Left colon (tissue), 2 donors: ENCODE measurements around the gene ACSL4. TPM values are rescaled to one million over a fixed set of nuclear protein-coding genes. Genes with fewer than 3 reads are reported as not detected.

Source experiments
- ATAC-seq: fragments of 200-7000 bp; cut with Tn5 transposase; one replicate; pipeline ENCODE4 v1.9.1; 2020; ENCODE audit warnings: mild to moderate bottlenecking, moderate library complexity
- DNase-seq, 2 donors: peaks; one replicate each; pipeline ENCODE4 v3.0.0-alpha.2; 2020
- intact Hi-C, 2 donors: fragments of 100-400 bp; cut with DNase I in 1 of 2; cut with micrococcal nuclease in 1 of 2; formaldehyde crosslinking; loops; one replicate each; pipeline versions ENCODE4 v1.11.2 to v1.14.0; 2022; cut with DNase I, micrococcal nuclease
- total RNA-seq, 2 donors: library from RNA; stranded (reverse); fragmentation: NEBNext Ultra II Directional; extraction: Animal tissue kit (Norgen Biotek cat#: 25700); gene quantifications; one replicate each; pipeline ENCODE4 v1.2.1, GENCODE V29; 2021
- donor health status: DM: no; HTN: no; CAD: no.
- donor health status: DM: yes; HTN: yes; CAD: no.

The ACSL4 gene
- total RNA-seq, 2 donors from 2014 or later, result 11.7 to 17.5 TPM

- intact Hi-C loops, result no loop called here
- DNase-seq (no peak), ATAC-seq (no peak)
Measured at GRCh38 chrX:109632906-109633504, 100.1 kb downstream of the ACSL4 start.

- DNase-seq, result no peak
- no peak for ATAC-seq
- intact Hi-C loops, result no loop called here
Measured at GRCh38 chrX:109629310-109629709, 103.7 kb downstream of the ACSL4 start.

DNA sequence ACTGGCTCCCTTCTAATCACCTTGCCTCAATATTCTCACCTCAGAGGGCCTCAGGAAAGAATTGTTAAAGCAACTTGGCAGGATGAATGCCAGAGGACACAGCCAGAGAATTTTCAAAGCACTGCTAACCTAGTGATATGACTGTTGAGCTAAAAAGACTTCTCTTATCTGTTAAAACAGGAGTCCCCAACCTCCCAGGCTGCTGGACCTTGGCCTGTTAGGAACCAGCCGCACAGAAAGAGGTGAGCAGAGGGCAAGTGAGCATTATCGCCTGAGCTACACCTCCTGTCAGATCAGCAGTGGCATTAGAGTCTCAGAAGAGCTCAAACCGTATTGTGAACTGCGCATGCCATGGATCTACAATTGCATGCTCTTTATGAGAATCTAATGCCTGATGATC lies 106.4 kb downstream of the ACSL4 start:
- DNase-seq, result no peak
- no peak for ATAC-seq
- intact Hi-C loops, result no loop called here

DNA sequence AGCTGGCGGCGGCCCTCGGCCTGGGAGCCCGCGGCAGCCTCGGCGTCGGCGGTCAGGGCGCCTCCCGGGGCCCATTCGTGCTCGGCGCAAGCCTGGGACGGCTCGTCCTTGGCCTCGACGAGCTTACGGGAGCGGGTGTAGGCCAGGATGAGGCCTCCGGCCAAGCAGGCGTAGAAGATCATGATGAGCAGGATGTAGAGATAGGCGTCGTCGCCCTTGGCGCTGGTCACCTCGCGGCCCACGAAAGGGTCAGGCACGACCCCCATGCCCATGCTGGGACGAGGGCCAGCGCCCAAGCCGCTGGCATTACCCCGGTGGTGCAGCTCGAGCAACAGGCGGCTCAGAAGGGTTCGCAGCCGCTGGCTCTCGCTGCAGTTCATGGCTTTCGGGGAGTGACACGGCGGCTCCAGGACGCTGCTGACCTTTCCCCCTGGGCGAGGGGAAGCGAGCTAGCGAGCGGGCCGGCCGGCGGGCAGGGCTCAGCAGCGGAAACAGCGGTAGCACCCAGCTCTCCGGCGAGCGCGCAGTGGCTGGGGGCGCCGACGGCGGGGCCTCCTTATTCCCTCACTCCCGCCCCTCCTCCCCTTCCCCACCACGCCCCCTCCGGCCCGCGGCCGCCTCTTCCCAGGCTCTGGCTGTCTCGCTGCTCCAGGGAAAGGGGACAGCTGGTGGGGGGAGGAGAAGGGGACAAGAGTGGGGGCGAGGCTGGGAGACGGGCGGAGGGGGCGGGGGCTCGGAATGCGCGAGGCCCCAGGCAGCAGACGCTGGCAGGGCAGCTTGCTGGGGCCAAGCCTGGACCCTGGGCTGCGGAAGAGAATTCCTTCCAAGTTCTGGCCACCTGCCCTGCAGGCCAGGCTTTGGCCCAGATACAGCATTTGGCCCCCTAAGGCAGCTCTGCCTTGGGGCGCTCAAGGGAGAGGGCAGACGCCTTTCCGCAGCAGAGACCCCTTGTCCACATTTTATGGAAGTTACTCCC lies 108.1 kb downstream of the ACSL4 start, which contains the start of gene KCNE5:
Gene KCNE5, minus strand, starts transcription at position 532 of the 976 bp plus-strand sequence. Its CDS starts 152 bp downstream, at position 380.
- intact Hi-C loops, result no loop called here
- ATAC-seq (no peak), DNase-seq (no peak)

DNA sequence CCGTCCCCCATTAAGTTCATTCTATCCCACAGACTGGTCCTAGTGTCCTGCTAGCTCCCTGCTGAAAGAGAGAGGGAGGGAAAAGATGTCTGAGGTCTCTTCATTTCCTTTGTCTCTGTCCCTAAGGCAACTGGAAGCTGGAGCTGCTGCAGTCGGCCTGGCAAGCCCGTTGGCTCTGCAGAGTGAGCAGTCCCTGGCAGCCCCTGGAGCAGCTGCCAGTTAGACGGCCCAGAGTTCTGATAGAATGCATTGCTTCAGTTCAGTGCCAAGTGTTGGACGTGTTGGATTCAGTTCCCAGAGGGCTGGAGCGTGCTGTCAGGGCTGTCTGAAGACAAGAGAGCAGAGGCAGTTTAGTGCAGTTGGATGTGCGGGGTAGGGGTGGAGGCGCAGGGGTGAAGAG lies 109.1 kb downstream of the ACSL4 start:
- DNase-seq, result no peak
- intact Hi-C loops, result no loop called here
- ATAC-seq, result no peak

GRCh38 chrX:109622270-109622669 lies 110.8 kb downstream of the ACSL4 start:
- ATAC-seq, result no peak
- DNase-seq, result no peak
- intact Hi-C loops, result no loop called here

- DNase-seq (no peak), ATAC-seq (no peak)
- intact Hi-C loops, result no loop called here
Measured at GRCh38 chrX:109619771-109620170, 113.3 kb downstream of the ACSL4 start.

- ATAC-seq (no peak), DNase-seq (no peak)
- intact Hi-C loops, result no loop called here
Measured at GRCh38 chrX:109614951-109615350, 118.1 kb downstream of the ACSL4 start.

DNA sequence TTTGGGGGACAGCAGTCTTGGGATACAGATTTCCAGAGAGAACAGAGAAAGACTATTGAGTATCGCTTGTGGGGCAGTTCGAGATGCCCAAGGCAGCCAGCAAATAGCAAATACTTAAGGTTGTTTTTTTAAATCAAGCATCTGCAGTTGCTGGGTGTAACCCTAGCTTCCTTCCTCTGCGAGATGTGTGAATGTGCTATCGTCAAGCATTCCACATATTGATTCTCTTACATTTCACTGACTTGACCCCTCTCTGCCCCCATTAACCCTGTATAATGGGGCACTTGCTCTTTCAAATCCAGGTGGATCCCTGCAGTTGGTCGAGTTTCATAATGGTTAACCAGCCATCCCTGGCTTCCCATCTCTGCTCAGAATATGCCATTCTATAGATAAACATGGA lies 131.6 kb downstream of the ACSL4 start:
- intact Hi-C loops, result no loop called here
- no peak for DNase-seq
- no peak for ATAC-seq

- no peak for ATAC-seq
Measured at GRCh38 chrX:109600237-109600651, 132.8 kb downstream of the ACSL4 start.

GRCh38 chrX:109596015-109596414 lies 137.0 kb downstream of the ACSL4 start:
- no peak for ATAC-seq
- intact Hi-C loops, result no loop called here
- DNase-seq, result no peak

More at GRCh38 chrX:109600237-109600651, 132.8 kb downstream of the ACSL4 start:
- intact Hi-C loops, result no loop called here
- no peak for DNase-seq

Other genes starting within 250 kb of the ACSL4 start
- gene NXT2, start 196.4 kb downstream of the ACSL4 start, total RNA-seq, result 10 to 100 TPM in 1 of 2 donors, 1 to 10 TPM in 1; 8.7 to 10.2 TPM
- gene KCNE5, start 108.1 kb downstream of the ACSL4 start, total RNA-seq, result not detected